ENCODE data around the gene AGAP1. TPM values are rescaled to one million over a fixed set of nuclear protein-coding genes. Genes with fewer than 3 reads are reported as not detected.

Gene AGAP1
- polyA plus RNA-seq, 1 donor from 2014 or later, result 17.4 TPM

DNA sequence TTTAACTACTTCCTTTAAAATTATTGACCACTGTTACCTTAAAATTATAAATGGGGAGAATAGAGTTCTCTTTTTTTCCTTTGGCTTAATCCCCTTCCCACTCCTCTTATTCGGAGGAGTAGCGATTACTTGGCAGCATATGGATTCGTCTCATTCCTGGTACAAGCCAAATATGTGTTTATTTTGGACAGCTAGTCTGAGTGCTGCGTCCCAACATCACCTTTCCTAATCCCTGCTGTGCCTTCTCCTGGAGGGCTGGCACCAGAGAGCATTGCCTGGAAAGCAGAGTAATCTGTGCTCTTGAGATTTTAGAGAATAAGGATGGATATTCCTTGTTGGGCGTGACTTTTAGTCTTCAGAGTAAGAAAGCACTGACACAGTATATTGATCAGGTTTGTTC, 185.6 kb downstream of the AGAP1 start:
- Histone ChIP-seq H4K20me1 (ENCODE audit: insufficient read depth) (no peaks in the 10 kb centered on the region), H3K79me2 (replicated peaks; ENCODE audit: insufficient read depth, low read length) (peaks cover 62% of the 10 kb centered on the region)

GRCh38 chr2:235685024-235685721, 191.3 kb downstream of the AGAP1 start:
- no peak overlapping the region for H3K27ac ChIP-seq (ENCODE audit: low read length)

More for the DNA sequence above, 185.6 kb downstream of the AGAP1 start:
- H3K4me2 ChIP-seq (ENCODE audit: low read length), result no peak overlapping the region
- H3K27ac ChIP-seq (ENCODE audit: low read length), result no peak overlapping the region
- H3K9ac ChIP-seq (ENCODE audit: low read length), result no peak overlapping the region
- H3K36me3 ChIP-seq (ENCODE audit: insufficient read depth, low read length), result no peaks in the 10 kb centered on the region
- H3K9me2 ChIP-seq (ENCODE audit: insufficient read depth, low read length), result no peaks in the 10 kb centered on the region
- no peak overlapping the region for H2AFZ ChIP-seq (ENCODE audit: low read depth, low read length)
- H3F3A ChIP-seq (ENCODE audit: insufficient read depth, low read length, poor library complexity, severe bottlenecking), result no peaks in the 10 kb centered on the region
- no peaks in the 10 kb centered on the region for H3K9me3 ChIP-seq (ENCODE audit: low read length)
- TF ChIP-seq REST (IDR thresholded peaks at IDR 0.05; ENCODE audit: borderline replicate concordance), result no peak
- TF ChIP-seq POLR2AphosphoS5 (IDR thresholded peaks at IDR 0.05), result no peak
- no peak for TF ChIP-seq EP300 (conservative IDR thresholded peaks at IDR 0.05; ENCODE audit: poor library complexity, severe bottlenecking)
- no peak overlapping the region for H3K4me3 ChIP-seq (ENCODE audit: low read length)
- H3K27me3 ChIP-seq (ENCODE audit: insufficient read depth, low read depth, low read length), result no peaks in the 10 kb centered on the region

More at GRCh38 chr2:235685024-235685721, 191.3 kb downstream of the AGAP1 start:
- Histone ChIP-seq H3K9me2 (ENCODE audit: insufficient read depth, low read length) (no peaks in the 10 kb centered on the region), H3K9me3 (ENCODE audit: low read length) (no peaks in the 10 kb centered on the region), H3K4me3 (ENCODE audit: low read length) (no peak overlapping the region), H2AFZ (ENCODE audit: low read depth, low read length) (no peak overlapping the region), H3K79me2 (replicated peaks; ENCODE audit: insufficient read depth, low read length) (peaks cover 28% of the 10 kb centered on the region), H3K27me3 (ENCODE audit: insufficient read depth, low read depth, low read length) (no peaks in the 10 kb centered on the region), H3K4me2 (ENCODE audit: low read length) (no peak overlapping the region), H3F3A (ENCODE audit: insufficient read depth, low read length, poor library complexity, severe bottlenecking) (no peaks in the 10 kb centered on the region), H3K9ac (ENCODE audit: low read length) (no peak overlapping the region), H3K36me3 (ENCODE audit: insufficient read depth, low read length) (no peaks in the 10 kb centered on the region), H4K20me1 (ENCODE audit: insufficient read depth) (no peaks in the 10 kb centered on the region)
- TF ChIP-seq CTCF (IDR thresholded peaks at IDR 0.05; ENCODE audit: poor library complexity, severe bottlenecking) (no peak), SMC3 (conservative IDR thresholded peaks at IDR 0.05; ENCODE audit: poor library complexity) (no peak), EZH2 (IDR thresholded peaks at IDR 0.05; ENCODE audit: borderline replicate concordance, insufficient read depth, low read length, poor library complexity, severe bottlenecking) (no peak), MXI1 (conservative IDR thresholded peaks at IDR 0.05; ENCODE audit: poor library complexity, severe bottlenecking) (no peak), TAF1 (IDR thresholded peaks at IDR 0.05; ENCODE audit: low read depth) (no peak)

Data from neural cell (in vitro differentiated cells).